WTC11 (cell line): Measurements from ENCODE around the gene KRTAP10-10.

Experiments used
- CREB1 ChIP-seq: sonication (generic); formaldehyde crosslinking; IDR thresholded peaks from 2 replicates; pipeline ENCODE4 v1.8.0; 2023; ENCODE audit warnings: mild to moderate bottlenecking, missing genetic modification reagents
- ELF4 ChIP-seq: sonication (generic); formaldehyde crosslinking; IDR thresholded peaks from 2 replicates; pipeline ENCODE4 v1.8.1; 2022; ENCODE audit warnings: low read depth, mild to moderate bottlenecking, moderate library complexity, missing genetic modification reagents
- ETV6 ChIP-seq: sonication (generic); formaldehyde crosslinking; IDR thresholded peaks from 2 replicates; pipeline ENCODE4 v1.8.1; 2022; ENCODE audit warnings: mild to moderate bottlenecking, missing genetic modification reagents
- MXD4 ChIP-seq: fragments of 250-450 bp; sonication (Bioruptor Pico); IDR thresholded peaks from 2 replicates; pipeline ENCODE4 v1.8.0; 2021; ENCODE audit warnings: mild to moderate bottlenecking, moderate library complexity, borderline replicate concordance
- OVOL2 ChIP-seq: fragments of 250-450 bp; sonication (Bioruptor Pico); IDR thresholded peaks from 2 replicates; pipeline ENCODE4 v1.9.0; 2021; ENCODE audit warnings: mild to moderate bottlenecking, borderline replicate concordance
- SP1 ChIP-seq: sonication (generic); formaldehyde crosslinking; conservative IDR thresholded peaks from 2 replicates; pipeline ENCODE4 v1.8.1; 2022; ENCODE audit warnings: missing genetic modification reagents
- TCF7 ChIP-seq: sonication (generic); formaldehyde crosslinking; IDR thresholded peaks from 2 replicates; pipeline ENCODE4 v1.8.0; 2022; ENCODE audit warnings: mild to moderate bottlenecking, low read depth, missing genetic modification reagents, moderate library complexity
- TEAD4 ChIP-seq: sonication (generic); formaldehyde crosslinking; IDR thresholded peaks from 2 replicates; pipeline ENCODE4 v1.8.0; 2022; ENCODE audit warnings: mild to moderate bottlenecking, missing genetic modification reagents
- ZNF138 ChIP-seq: sonication (generic); formaldehyde crosslinking; conservative IDR thresholded peaks from 2 replicates; pipeline ENCODE4 v1.8.1; 2022; ENCODE audit warnings: mild to moderate bottlenecking, moderate library complexity, missing genetic modification reagents
- TF ChIP-seq, protein P1 (sequence below): sonication (generic); formaldehyde crosslinking; IDR thresholded peaks from 2 replicates; pipeline ENCODE4 v1.8.0; 2023; ENCODE audit warnings: missing genetic modification reagents
- TF ChIP-seq, protein P2 (sequence below): fragments of 200-600 bp; IDR thresholded peaks from 2 replicates; pipeline ENCODE4 v1.8.0; 2022; ENCODE audit warnings: antibody characterized with exemption
- TF ChIP-seq, protein P3 (sequence below): sonication (generic); formaldehyde crosslinking; IDR thresholded peaks from 2 replicates; pipeline ENCODE4 v1.8.1; 2022; ENCODE audit warnings: mild to moderate bottlenecking, moderate library complexity, missing genetic modification reagents
- TF ChIP-seq, protein P4 (sequence below): sonication (generic); formaldehyde crosslinking; IDR thresholded peaks from 2 replicates; pipeline ENCODE4 v1.8.1; 2023; ENCODE audit warnings: mild to moderate bottlenecking, moderate library complexity, missing genetic modification reagents

DNA sequence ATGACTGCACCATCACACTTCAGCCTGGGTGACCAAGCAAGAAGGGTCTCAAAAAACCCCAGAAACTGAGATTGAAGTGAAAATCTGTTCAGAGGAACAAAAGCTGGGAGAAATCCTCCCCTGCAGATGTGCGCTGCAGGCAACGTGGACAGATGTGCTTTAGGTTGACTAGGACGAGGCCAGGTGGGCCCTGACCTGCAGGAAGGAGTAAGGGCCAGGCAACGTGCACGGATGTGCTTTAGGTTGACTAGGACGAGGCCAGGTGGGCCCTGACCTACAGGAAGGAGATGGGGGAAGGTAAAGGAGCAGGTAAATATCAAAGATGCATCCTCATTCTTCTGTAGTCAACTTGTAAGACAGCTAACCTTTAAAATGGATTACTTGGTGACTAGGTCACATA is 47.3 kb downstream of the KRTAP10-10 start:
- TF ChIP-seq, protein P1, sequence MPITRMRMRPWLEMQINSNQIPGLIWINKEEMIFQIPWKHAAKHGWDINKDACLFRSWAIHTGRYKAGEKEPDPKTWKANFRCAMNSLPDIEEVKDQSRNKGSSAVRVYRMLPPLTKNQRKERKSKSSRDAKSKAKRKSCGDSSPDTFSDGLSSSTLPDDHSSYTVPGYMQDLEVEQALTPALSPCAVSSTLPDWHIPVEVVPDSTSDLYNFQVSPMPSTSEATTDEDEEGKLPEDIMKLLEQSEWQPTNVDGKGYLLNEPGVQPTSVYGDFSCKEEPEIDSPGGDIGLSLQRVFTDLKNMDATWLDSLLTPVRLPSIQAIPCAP: no peak
- TF ChIP-seq MXD4 (CRISPR knock-in tag): no peak
- TF ChIP-seq, protein P2, sequence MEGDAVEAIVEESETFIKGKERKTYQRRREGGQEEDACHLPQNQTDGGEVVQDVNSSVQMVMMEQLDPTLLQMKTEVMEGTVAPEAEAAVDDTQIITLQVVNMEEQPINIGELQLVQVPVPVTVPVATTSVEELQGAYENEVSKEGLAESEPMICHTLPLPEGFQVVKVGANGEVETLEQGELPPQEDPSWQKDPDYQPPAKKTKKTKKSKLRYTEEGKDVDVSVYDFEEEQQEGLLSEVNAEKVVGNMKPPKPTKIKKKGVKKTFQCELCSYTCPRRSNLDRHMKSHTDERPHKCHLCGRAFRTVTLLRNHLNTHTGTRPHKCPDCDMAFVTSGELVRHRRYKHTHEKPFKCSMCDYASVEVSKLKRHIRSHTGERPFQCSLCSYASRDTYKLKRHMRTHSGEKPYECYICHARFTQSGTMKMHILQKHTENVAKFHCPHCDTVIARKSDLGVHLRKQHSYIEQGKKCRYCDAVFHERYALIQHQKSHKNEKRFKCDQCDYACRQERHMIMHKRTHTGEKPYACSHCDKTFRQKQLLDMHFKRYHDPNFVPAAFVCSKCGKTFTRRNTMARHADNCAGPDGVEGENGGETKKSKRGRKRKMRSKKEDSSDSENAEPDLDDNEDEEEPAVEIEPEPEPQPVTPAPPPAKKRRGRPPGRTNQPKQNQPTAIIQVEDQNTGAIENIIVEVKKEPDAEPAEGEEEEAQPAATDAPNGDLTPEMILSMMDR: no peak
- no peak for TF ChIP-seq CREB1 (CRISPR knock-in tag)
- no peak for TF ChIP-seq TEAD4
- no peak for TF ChIP-seq TCF7 (CRISPR knock-in tag)
- TF ChIP-seq SP1 (CRISPR knock-in tag): no peak
- TF ChIP-seq ELF4 (CRISPR knock-in tag): no peak
- TF ChIP-seq, protein P3, sequence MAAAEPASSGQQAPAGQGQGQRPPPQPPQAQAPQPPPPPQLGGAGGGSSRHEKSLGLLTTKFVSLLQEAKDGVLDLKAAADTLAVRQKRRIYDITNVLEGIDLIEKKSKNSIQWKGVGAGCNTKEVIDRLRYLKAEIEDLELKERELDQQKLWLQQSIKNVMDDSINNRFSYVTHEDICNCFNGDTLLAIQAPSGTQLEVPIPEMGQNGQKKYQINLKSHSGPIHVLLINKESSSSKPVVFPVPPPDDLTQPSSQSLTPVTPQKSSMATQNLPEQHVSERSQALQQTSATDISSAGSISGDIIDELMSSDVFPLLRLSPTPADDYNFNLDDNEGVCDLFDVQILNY (CRISPR knock-in tag): no peak
- TF ChIP-seq ETV6 (CRISPR knock-in tag): no peak
- TF ChIP-seq, protein P4, sequence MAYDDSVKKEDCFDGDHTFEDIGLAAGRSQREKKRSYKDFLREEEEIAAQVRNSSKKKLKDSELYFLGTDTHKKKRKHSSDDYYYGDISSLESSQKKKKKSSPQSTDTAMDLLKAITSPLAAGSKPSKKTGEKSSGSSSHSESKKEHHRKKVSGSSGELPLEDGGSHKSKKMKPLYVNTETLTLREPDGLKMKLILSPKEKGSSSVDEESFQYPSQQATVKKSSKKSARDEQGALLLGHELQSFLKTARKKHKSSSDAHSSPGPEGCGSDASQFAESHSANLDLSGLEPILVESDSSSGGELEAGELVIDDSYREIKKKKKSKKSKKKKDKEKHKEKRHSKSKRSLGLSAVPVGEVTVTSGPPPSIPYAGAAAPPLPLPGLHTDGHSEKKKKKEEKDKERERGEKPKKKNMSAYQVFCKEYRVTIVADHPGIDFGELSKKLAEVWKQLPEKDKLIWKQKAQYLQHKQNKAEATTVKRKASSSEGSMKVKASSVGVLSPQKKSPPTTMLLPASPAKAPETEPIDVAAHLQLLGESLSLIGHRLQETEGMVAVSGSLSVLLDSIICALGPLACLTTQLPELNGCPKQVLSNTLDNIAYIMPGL (CRISPR knock-in tag): no peak
- TF ChIP-seq OVOL2 (CRISPR knock-in tag): no peak
- no peak for TF ChIP-seq ZNF138 (CRISPR knock-in tag)
